ENCODE results near the gene PLXDC1. TPM values are rescaled to one million over a fixed set of nuclear protein-coding genes. Genes with fewer than 3 reads are reported as not detected.
"Not testable (repeated sequence)": the region's sequence is repeated elsewhere in the genome, so short reads cannot be mapped to it uniquely, and the experiment has no call there.

Gene PLXDC1
- total and polyA plus RNA-seq, 2 of the 8 experiments (the other 6 are each of a cell fraction or from before 2014, with no cell fraction given) = 4.1 to 14.6 TPM

DNA sequence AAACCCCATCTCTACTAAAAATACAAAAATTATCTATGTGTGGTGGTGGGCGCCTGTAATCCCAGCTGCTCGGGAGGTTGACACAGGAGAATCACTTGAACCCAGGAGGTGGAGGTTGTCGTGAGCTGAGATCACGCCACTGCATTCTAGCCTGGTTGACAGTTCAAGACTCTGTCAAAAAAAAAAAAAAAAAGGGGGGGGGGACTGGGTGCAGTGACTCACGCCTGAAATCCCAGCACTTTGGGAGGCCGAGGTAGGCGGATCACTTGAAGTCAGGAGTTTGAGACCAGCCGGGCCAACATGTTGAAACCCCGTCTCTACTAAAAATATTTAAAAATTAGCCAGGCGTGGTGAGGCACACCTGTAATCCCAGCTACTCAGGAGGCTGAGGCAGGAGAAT lies 29.5 kb downstream of the PLXDC1 start:
- not testable (repeated sequence) for H3K56ac ChIP-seq (replicated peaks; ENCODE audit: insufficient read length, low read depth, low read length); H3K4me1 ChIP-seq (replicated peaks in 1 of 4; ENCODE audit: control insufficient read depth in 3 of 4, insufficient read depth in 4 of 4, low read length in 3 of 4); FAIRE-seq; H3K9me3 ChIP-seq (ENCODE audit: insufficient read depth in 2 of 2, low read depth in 1 of 2, low read length in 1 of 2); DNase-seq (ENCODE audit: low read depth in 1 of 2, low spot score in 2 of 2); H2AFZ ChIP-seq (ENCODE audit: low read length); H2BK20ac ChIP-seq (ENCODE audit: low read length); H3K27ac ChIP-seq (ENCODE audit: low read depth, low read length); H3K23me2 ChIP-seq (ENCODE audit: low read depth, low read length); H2BK120ac ChIP-seq (replicated peaks; ENCODE audit: low read depth, low read length); H4K5ac ChIP-seq (ENCODE audit: insufficient read length, low read depth, low read length); H3K4me2 ChIP-seq (ENCODE audit: insufficient read depth in 1 of 2, low read depth in 2 of 2, low read length in 2 of 2); H2AK5ac ChIP-seq (ENCODE audit: low read depth, low read length); H3K14ac ChIP-seq (ENCODE audit: insufficient read length); H3K79me2 ChIP-seq (ENCODE audit: control insufficient read depth in 1 of 2, insufficient read depth in 2 of 2, low read length in 2 of 2); H2BK5ac ChIP-seq (ENCODE audit: low read depth, low read length); H3K9ac ChIP-seq (replicated peaks in 1 of 4; ENCODE audit: extremely low read depth in 1 of 4, low read depth in 3 of 4, low read length in 3 of 4); H3K23ac ChIP-seq (ENCODE audit: insufficient read length); H4K8ac ChIP-seq (ENCODE audit: extremely low read depth, insufficient read depth, low read length); H3K18ac ChIP-seq (ENCODE audit: extremely low read depth, low read length); H2BK15ac ChIP-seq (ENCODE audit: low read length); H3K36me3 ChIP-seq (ENCODE audit: control insufficient read depth in 2 of 4, insufficient read depth in 4 of 4, low read length in 3 of 4); H4K91ac ChIP-seq (replicated peaks; ENCODE audit: insufficient read length, low read length); H4K20me1 ChIP-seq (replicated peaks in 1 of 2; ENCODE audit: control insufficient read depth in 1 of 2, insufficient read depth in 2 of 2, low read length in 2 of 2); H3K4me3 ChIP-seq (ENCODE audit: extremely low read depth in 1 of 4, insufficient read depth in 2 of 4, low read depth in 3 of 4, low read length in 4 of 4); H3K4ac ChIP-seq (replicated peaks; ENCODE audit: insufficient read length, low read depth, low read length); H3K79me1 ChIP-seq (ENCODE audit: low read depth, low read length); H3K27me3 ChIP-seq (replicated peaks in 1 of 4; ENCODE audit: control insufficient read depth in 3 of 4, extremely low read depth in 1 of 4, insufficient read depth in 3 of 4, low read length in 3 of 4); H2BK12ac ChIP-seq (ENCODE audit: low read depth, low read length)
- ChIA-PET POLR2A (ENCODE audit: partially characterized antibody) (interaction anchor here (0.7 to 1.2 kb wide), 3 partner anchors 26 to 103 kb away, joined by 3 to 4 read pairs (median 3); no protein-coding TSS in a partner anchor), CTCF (ENCODE audit: partially characterized antibody) (interaction anchor here (0.7 to 3.6 kb wide), 9 partner anchors 12 to 171 kb away, joined by 3 to 18 read pairs (median 3); partner anchors contain the start of gene ARL5C)
- WGBS, 2 experiments (ENCODE audit: extremely low coverage in 1 of 2, insufficient coverage in 1 of 2, insufficient read length in 1 of 2, insufficient replicate concordance in 2 of 2, low coverage in 1 of 2, low lambda C conversion rate in 2 of 2, missing lambda C conversion rate in 1 of 2) = 87% methylated on average over 9 of the region's 10 CpGs; no CpG with 5 or more reads in 1 of the 2 experiments

All from H1 (cell line).